ENCODE measurements around the gene LMLN.
A peak's percentile ranks its signal among the peaks of the same experiment; 100 is the strongest.
"Not testable (repeated sequence)": the region's sequence is repeated elsewhere in the genome, so short reads cannot be mapped to it uniquely, and the experiment has no call there.

Gene LMLN

DNA sequence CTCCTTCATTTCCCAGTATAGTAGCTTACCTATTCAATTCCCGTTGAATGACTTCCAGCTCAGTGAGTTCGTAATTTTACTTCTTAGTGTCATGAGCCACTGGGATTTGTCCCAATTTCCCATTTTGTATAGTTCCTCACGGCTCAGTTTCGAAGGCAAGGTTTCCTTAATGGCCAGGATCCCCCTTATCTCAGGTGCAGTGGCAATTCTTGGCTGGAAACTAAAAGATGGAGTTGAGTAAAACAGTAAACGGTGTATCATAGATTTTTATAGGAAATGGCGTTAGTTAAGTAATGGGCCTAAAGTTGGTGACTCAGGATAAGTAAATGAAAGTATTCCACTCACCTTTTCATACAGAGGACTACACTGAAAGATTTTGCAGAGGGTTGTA, 522 bp upstream of the LMLN start:
- peaks cover 23% of the 10 kb centered on the region for H3K36me3 ChIP-seq
- peak overlapping the region; percentile 80 for H3K27ac ChIP-seq
- TF ChIP-seq, protein P1, sequence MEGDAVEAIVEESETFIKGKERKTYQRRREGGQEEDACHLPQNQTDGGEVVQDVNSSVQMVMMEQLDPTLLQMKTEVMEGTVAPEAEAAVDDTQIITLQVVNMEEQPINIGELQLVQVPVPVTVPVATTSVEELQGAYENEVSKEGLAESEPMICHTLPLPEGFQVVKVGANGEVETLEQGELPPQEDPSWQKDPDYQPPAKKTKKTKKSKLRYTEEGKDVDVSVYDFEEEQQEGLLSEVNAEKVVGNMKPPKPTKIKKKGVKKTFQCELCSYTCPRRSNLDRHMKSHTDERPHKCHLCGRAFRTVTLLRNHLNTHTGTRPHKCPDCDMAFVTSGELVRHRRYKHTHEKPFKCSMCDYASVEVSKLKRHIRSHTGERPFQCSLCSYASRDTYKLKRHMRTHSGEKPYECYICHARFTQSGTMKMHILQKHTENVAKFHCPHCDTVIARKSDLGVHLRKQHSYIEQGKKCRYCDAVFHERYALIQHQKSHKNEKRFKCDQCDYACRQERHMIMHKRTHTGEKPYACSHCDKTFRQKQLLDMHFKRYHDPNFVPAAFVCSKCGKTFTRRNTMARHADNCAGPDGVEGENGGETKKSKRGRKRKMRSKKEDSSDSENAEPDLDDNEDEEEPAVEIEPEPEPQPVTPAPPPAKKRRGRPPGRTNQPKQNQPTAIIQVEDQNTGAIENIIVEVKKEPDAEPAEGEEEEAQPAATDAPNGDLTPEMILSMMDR (IDR thresholded peaks at IDR 0.05): no peak
- H3K4me1 ChIP-seq (ENCODE audit: control insufficient read depth in 1 of 2, insufficient read depth in 1 of 2, low read depth in 1 of 2, low read length in 1 of 2): peaks cover 50% of the 10 kb centered on the region in 2 experiments
- peak overlapping the region; percentile 73 to 89 for H3K4me3 ChIP-seq (ENCODE audit: low read depth in 1 of 2, low read length in 1 of 2)
- H3K27me3 ChIP-seq: no peaks in the 10 kb centered on the region
- no peaks in the 10 kb centered on the region for H3K9me3 ChIP-seq

DNA sequence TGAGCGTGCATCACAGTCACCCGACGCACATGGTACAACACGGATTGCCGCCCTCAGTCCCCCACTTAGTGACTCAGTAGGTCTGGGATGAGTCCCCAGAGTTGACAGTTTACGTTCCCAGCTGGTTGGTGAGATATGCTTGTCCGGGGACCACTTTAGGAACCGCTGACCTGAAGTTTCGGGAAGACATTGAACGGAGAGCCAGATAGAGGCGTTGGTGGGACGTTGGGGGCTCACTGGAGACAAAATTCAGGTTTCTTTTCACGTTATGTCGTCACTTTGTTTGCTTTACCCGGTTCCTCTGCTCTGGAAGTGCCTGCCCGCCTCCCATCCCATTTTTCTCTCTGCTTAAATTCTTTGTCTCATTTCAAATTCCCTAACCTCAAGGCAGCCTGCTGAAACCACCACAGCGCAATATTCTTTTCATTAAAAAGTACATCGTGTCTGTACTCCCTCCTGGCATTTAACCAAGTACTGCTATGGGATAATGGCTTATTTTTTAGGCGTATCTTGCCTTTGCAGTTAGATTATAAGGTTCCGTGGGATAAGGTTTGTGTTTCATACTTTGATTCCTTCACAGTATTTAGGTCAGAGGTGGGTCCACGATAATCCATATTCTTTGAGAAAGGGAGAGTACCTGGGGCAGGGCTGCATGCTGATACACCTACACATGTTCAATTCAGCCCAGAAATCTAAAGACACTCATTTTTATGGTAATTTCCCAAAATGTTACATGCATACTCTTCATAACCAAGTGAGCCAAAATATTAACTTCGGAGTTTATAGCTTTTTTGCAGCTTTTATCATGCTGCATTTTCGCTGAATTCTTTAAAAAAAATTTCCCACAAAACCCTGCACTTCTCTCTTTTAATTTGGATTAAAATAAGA, 921 bp downstream of the LMLN start:
- peaks cover 9% of the 10 kb centered on the region for H3K36me3 ChIP-seq
- peaks cover 50% of the 10 kb centered on the region in 2 experiments for H3K4me1 ChIP-seq (ENCODE audit: control insufficient read depth in 1 of 2, insufficient read depth in 1 of 2, low read depth in 1 of 2, low read length in 1 of 2)
- H3K4me3 ChIP-seq (ENCODE audit: low read depth in 1 of 2, low read length in 1 of 2): peak overlapping the region; percentile 73 to 89
- H3K9me3 ChIP-seq: no peaks in the 10 kb centered on the region
- TF ChIP-seq, protein P1 (IDR thresholded peaks at IDR 0.05): no peak
- no peaks in the 10 kb centered on the region for H3K27me3 ChIP-seq
- peak overlapping the region; percentile 80 for H3K27ac ChIP-seq

DNA sequence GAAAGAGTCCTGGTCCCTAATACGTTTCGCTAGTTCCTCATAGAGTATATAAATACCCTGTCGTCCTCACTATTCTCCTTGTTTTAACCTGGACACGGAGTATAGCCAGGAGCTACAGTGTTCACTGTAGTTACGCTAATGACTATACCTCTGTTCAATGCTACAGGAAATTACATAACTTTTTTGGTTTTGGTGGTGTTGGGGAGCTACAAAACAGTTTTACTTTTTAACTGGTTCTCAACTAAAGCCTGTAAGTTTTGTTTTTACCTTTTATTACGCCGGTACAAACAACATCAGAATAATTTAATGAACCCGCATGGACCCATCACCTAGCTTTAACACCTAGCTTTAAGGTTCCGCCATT, 1.5 kb downstream of the LMLN start:
- Histone ChIP-seq H3K27me3 (no peaks in the 10 kb centered on the region), H3K4me1 (ENCODE audit: control insufficient read depth in 1 of 2, insufficient read depth in 1 of 2, low read depth in 1 of 2, low read length in 1 of 2) (peaks cover 50% of the 10 kb centered on the region in 2 experiments), H3K4me3 (ENCODE audit: low read depth in 1 of 2, low read length in 1 of 2) (peak overlapping the region in 1 of 2 experiments; percentile 10), H3K27ac (no peak overlapping the region), H3K9me3 (no peaks in the 10 kb centered on the region), H3K36me3 (peaks cover 3% of the 10 kb centered on the region)
- TF ChIP-seq, protein P1 (IDR thresholded peaks at IDR 0.05): no peak

DNA sequence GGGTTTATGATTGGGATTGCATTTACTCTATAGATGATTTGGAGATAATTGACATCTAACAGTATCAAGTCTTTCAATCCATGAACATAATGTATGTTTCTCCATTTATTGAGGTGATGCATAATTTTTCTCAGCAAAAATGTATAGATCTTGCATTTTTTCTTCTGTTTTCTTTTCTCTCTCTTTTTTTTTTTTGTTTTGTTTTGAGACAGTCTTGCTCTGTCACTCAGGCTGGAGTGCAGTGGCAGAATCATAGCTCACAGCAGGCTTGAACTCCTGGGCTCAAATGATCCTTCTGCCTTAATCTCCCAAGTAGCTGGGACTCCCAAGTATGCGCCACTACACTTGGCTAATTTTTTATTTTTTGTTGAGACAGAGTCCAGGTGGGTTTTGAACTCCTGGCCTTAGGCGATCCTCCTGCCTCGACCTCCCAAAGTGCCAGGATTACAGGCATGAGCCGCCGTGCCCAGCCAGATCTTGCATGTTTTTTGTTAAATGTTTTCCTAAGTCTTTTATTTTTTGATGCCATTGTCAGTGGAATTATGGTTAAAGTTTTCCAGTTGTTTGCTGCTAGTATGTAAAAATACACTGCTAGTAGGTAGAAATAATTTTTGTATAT, 3.1 kb downstream of the LMLN start:
- H3K4me1 ChIP-seq (ENCODE audit: control insufficient read depth in 1 of 2, insufficient read depth in 1 of 2, low read depth in 1 of 2, low read length in 1 of 2): peaks cover 35 to 37% of the 10 kb centered on the region in 2 experiments
- H3K9me3 ChIP-seq: no peaks in the 10 kb centered on the region
- no peak overlapping the region for H3K4me3 ChIP-seq (ENCODE audit: low read depth in 1 of 2, low read length in 1 of 2)
- TF ChIP-seq, protein P1 (IDR thresholded peaks at IDR 0.05): no peak
- H3K27me3 ChIP-seq: no peaks in the 10 kb centered on the region
- no peak overlapping the region for H3K27ac ChIP-seq
- H3K36me3 ChIP-seq: no peaks in the 10 kb centered on the region

DNA sequence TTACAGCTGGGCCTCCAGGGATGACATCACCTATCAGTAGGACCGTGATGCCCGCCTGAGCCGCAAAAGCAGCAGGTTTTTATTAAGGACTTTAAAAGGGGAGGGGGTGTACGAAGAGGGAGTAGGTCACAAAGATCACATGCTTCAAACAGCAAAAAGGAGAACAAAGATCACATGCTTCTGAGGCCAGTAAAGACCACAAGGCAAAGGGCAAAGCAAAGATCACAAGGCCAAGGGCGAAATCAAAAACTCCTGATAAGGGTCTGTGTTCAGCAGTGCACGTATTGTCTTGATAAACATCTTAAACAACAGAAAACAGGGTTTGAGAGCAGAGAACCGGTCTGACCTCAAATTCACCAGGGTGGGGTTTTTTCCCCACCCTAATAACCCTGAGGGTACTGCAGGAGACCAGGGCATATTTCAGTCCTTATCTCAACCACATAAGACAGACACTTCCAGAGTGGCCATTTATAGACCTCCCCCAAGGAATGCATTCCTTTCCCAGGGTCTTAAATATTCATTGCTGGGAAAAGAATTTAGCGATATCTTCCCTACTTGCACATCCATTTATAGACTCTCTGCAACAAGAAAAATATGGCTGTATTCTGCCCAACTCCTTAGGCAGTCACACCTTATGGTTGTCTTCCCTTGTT, 7.4 kb downstream of the LMLN start:
- not testable (repeated sequence) for H3K4me1 ChIP-seq (ENCODE audit: control insufficient read depth in 1 of 2, insufficient read depth in 1 of 2, low read depth in 1 of 2, low read length in 1 of 2); H3K4me3 ChIP-seq (ENCODE audit: low read depth in 1 of 2, low read length in 1 of 2); H3K36me3 ChIP-seq; H3K27ac ChIP-seq; H3K9me3 ChIP-seq; H3K27me3 ChIP-seq

DNA sequence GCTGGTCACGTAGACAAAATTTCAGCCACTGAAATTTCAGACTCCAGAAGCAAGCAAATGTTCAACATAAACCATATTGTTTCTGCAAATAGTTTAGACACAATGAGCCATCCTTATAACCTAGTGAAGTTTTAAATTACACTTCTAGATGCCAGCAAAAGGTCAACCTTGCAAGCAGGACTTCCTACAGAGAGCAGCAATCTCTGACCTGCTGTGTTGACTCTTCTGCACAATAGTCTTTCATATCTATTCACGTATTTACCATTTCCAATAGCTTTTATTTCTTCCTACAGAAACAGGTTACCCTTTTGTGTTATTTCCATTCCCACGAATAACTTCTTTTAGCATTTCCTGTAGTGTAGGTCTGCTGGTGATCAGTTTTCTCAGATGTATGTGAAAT, 10.6 kb downstream of the LMLN start:
- H3K27me3 ChIP-seq: no peaks in the 10 kb centered on the region
- H3K36me3 ChIP-seq: peaks cover 3% of the 10 kb centered on the region
- TF ChIP-seq, protein P1 (IDR thresholded peaks at IDR 0.05): no peak
- H3K27ac ChIP-seq: no peak overlapping the region
- H3K4me3 ChIP-seq (ENCODE audit: low read depth in 1 of 2, low read length in 1 of 2): no peak overlapping the region
- H3K4me1 ChIP-seq (ENCODE audit: control insufficient read depth in 1 of 2, insufficient read depth in 1 of 2, low read depth in 1 of 2, low read length in 1 of 2): no peaks in the 10 kb centered on the region
- H3K9me3 ChIP-seq: no peaks in the 10 kb centered on the region
